T-helper 22 cell (primary cell): Measurements from ENCODE around the gene RAB11FIP3.

ENCODE experiments used
- DNase-seq: peaks from one replicate; pipeline ENCODE4 v3.0.0-alpha.2; 2020; ENCODE audit warnings: low read depth

RAB11FIP3 gene

DNA sequence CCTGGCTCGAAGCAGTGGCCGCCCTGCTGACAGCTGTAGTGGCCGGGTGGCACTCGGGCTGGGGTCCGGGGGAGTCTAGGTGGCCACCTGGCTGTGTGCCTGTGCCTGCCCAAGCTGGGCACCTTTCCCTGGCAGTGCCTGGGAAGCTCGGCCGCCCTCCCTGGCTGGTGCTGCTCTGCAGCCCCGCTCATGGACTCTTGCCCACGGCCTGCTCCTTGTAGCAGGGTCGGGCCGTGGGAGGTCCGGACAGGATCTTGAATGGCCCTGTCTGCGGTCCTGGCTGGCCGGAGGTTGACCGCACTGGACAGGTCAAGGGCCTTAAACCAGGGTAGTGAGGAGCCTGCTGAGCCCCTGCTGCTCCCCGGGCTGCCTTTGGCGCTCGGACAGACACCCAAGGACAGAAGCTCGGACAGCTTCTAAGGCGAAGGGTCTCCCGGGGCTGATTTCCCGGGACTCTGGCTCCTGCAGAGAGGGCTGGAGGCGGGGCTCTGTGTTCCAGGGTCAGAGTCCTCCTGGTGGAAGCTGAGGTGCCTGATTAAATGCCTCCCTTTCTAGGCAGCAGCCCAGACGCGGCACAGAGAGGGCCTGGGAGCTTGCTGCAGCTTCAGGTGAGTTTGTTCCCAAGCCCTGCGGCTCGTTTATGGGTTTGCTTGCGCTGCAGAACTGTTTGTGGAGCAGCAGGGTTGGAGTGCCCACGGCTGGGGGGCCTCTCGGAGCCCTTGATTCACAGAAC lies 108.1 kb downstream of the RAB11FIP3 start:
- no peak for DNase-seq

- no peak for DNase-seq
Measured at GRCh38 chr16:534135-534534, 108.7 kb downstream of the RAB11FIP3 start.

- DNase-seq: no peak
Measured at GRCh38 chr16:534856-535445, 109.5 kb downstream of the RAB11FIP3 start.

- no peak for DNase-seq
Measured at GRCh38 chr16:535446-536405, 110.3 kb downstream of the RAB11FIP3 start.

DNA sequence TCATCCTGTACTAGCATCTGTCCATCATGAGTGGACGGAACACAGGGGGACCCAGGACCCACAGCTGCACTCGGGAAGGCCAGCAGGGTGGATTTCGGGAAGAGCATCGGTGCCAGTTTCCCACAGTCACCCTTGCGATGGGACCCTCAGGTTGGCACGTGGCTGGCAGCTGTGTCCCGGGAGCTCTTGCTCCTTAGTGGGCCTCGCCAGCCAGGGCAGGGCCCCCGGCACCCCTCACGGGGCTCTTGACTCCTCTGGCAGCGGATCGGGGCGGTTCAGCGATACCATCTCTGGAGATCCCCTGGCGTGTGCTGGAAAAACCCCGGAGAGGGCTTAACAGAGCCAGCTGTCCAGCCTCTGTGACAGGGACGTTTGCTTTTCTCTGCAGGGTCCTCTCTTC lies 111.3 kb downstream of the RAB11FIP3 start:
- no peak for DNase-seq

DNA sequence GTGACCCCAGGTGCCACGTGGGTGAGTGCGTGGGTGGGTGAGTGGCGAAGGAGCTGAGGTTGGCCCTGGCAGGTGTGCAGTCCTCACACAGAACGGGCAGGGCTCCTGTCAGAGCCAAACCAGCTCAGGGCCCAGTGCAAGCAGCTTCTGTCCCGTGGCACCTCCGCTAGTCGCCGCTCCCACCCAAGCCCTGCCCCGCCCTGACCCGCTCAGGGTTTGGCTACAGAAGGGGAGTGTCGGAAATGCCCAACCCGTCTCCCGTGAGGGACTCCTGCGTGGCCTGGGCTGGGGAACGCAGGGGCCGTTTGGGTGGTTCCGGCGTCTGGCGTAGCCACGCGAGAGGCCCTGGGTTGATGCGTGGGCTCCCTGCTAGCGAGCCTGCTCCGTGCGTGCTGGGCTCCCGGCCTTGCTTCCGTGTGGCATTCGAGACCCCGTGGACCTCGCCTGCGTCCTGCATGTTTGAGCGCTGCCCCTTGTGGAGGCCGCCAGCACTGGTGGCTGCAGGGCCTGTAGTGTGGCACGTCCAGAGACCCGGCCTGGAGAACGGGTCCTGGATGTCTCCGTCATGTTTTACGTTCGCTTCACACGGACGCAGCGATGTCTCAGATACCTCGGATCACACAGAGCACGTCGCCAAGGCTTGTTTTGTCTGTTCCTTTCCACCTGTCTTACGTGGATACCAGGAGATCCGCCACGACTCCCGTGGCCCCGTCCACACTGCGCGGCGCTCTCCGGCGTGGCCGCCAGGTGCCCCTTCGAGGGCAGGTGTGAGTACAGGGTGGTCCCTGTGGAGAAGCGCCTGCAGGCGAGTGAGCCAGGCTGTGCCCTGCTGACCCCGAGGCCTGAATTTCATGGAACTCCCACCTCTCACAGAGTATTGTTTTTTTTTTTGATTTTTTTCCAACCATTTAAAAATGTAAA lies 112.2 kb downstream of the RAB11FIP3 start:
- no peak for DNase-seq

DNA sequence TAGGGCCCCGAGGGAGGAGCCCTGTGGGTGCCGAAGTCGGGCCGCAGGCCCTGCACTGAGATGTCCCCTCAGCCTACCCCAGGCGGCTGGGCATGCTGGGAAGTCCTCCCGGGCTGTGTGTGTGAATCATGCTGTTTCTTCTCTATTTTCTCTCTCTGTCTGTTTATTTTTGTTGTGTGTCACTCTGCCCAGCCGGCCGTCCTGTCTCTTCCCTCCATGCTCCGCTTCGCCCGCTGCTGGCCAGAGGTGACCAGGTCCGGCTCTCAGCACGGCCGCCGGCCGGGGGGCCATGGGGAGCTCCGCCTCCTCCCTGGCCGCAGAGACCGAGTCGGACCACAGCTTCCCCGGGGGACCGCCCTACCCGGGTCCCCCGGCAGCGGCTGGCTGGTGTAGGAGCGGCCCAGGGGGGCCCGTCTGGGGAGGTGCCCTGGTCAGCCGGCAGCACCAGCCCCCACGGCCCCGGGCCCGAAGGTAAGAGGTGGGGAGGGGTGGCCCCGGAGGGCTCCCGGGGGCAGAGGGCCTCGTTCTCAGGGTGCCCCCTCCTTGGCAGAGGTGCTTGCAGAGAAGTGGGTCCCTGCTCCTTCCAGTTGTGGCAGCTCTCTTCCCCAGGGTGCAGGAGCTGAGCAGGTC lies 114.6 kb downstream of the RAB11FIP3 start:
- no peak for DNase-seq

- no peak for DNase-seq
Measured at GRCh38 chr16:540645-541340, 115.3 kb downstream of the RAB11FIP3 start.

- DNase-seq: no peak
Measured at GRCh38 chr16:543301-544164, 118.1 kb downstream of the RAB11FIP3 start.

DNA sequence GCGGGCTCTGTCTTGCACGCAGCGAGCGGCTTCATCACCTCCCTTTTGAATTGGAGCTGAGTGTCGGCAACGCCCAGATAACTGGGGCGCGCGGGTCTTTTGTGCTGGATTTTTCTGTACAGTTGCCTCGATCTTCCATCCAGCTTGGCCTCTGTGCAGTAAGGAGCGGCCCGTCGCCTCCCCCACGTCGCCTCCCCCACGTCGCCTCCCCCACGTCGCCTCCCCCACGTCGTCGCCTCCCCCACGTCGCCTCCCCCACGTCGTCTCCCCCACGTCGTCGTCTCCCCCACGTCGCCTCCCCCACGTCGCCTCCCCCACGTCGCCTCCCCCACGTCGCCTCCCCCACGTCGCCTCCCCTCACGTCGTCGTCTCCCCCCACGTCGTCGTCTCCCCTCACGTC lies 119.1 kb downstream of the RAB11FIP3 start:
- no peak for DNase-seq

DNA sequence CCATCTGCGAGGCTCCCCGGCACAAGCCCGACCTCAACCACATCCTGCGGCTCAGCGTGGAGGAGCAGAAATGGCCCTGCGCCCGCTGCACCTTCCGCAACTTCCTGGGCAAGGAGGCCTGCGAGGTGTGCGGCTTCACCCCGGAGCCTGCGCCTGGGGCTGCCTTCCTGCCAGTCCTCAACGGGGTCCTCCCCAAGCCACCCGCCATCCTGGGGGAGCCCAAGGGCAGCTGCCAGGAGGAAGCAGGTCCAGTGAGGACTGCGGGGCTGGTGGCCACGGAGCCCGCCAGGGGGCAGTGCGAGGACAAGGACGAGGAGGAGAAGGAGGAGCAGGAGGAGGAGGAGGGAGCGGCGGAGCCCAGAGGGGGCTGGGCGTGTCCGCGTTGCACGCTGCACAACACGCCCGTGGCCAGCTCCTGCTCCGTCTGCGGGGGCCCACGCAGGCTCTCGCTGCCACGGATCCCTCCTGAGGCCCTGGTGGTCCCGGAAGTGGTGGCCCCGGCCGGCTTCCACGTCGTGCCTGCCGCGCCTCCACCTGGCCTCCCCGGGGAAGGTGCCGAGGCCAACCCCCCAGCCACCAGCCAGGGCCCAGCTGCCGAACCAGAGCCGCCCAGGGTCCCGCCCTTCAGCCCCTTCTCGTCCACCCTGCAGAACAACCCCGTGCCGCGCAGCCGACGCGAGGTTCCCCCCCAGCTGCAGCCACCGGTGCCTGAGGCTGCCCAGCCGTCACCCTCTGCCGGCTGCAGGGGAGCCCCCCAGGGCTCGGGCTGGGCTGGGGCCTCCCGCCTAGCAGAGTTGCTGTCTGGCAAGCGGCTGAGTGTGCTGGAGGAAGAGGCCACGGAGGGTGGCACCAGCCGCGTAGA lies 121.7 kb downstream of the RAB11FIP3 start:
- DNase-seq: peak; percentile 20

DNA sequence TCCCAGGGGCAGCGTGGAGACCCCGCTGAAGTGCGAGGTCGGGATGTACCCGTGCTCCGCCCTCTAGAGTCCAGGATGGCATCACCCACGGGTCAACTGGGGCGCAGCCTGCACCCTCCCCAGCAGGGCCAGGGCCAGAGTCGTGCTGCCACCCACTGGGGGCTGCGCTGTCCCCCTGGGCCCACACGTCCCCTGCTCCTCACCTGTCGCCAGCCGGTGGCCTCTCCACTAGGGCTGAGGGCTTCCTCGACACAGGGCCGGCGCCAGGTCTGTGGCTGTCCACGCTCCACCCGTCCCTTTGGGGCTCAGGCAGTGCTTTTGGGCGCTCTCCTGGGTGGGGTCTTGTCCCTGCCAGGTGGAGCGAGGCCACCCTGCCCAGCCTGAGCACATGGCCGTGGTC lies 123.1 kb downstream of the RAB11FIP3 start:
- no peak for DNase-seq

DNA sequence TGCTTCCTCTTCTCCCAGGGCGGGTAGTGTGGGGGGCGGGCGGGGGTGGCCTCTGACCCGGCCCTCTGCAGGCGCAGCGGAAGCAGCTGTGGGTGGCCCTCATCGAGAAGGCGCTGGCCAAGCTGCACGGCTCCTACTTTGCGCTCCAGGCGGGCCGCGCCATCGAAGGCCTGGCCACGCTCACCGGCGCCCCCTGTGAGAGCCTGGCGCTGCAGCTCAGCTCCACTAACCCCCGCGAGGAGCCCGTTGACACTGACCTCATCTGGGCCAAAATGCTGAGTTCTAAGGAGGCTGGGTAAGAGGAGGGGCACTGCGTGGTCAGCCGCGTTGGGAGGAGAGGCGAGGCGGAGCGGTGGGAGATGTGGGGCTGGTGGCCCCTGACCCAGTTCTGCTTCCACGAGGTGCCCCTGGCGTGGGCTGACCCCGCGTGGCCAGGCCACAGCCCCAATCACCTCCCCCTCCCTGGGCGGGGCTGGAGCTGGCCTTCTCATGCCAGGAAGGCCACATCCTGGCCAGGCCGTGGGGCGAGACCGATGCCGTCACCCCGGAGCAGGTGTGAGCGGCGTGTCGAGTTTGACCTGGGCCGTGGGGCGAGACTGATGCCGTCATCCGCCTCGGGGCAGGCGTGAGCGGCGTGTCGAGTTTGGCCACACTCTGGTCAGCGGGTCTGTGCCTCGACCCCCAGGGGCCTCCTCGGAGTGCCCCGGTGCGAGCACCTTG lies 124.3 kb downstream of the RAB11FIP3 start:
- DNase-seq: no peak

- no peak for DNase-seq
Measured at GRCh38 chr16:551210-551609, 125.8 kb downstream of the RAB11FIP3 start.

DNA sequence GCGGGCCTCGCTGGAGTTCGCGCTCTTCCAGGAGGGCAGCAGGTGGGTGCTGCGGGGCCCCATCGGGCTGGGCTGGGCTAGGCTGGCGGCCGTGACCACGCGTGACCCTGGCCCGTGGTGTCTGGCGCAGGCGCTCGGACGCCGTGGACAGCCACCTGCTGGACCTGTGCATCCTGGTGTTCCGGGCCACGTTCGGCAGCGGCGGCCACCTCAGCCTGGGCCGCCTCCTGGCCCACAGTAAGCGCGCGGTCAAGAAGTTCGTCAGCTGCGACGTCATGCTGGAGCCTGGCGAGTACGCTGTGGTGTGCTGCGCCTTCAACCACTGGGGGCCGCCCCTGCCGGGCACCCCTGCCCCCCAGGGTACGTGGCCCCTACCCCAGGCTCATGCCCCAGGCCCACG lies 126.7 kb downstream of the RAB11FIP3 start:
- no peak for DNase-seq

- no peak for DNase-seq
Measured at GRCh38 chr16:553601-554296, 128.3 kb downstream of the RAB11FIP3 start.

- no peak for DNase-seq
Measured at GRCh38 chr16:554297-554621, 128.8 kb downstream of the RAB11FIP3 start.
